GM12801 (cell line): Measurements from ENCODE around the gene MALL.

Experiments
- CTCF ChIP-seq: IDR thresholded peaks from one replicate; pipeline ENCODE4 v1.5.1; 2011; ENCODE audit warnings: control low read depth; ENCODE audit not compliant: insufficient read length; ENCODE audit errors: extremely low read depth

MALL gene

GRCh38 chr2:110099038-110099425 is 16.6 kb downstream of the MALL start:
- TF ChIP-seq CTCF: no peak

- no peak for TF ChIP-seq CTCF
These were observed 18.0 kb downstream of the MALL start for GRCh38 chr2:110097506-110098220.

GRCh38 chr2:110095994-110096633 is 19.5 kb downstream of the MALL start:
- TF ChIP-seq CTCF: no peak
